Activated CD8-positive, alpha-beta T cell treated with anti-CD3 and anti-CD28 coated beads for 36 hours (primary cell): ENCODE results near the gene LRPPRC. TPM values are rescaled to one million over a fixed set of nuclear protein-coding genes. Genes with fewer than 3 reads are reported as not detected.
A peak's percentile ranks its signal among the peaks of the same experiment; 100 is the strongest.

Experiments used
- ATAC-seq: fragments of 200-7000 bp; cut with Tn5 transposase; one replicate; pipeline ENCODE4 v1.10.0; 2021; ENCODE audit warnings: mild to moderate bottlenecking, moderate library complexity
- CTCF ChIA-PET: fragments of 350-600 bp; sonication (Branson Sonifier 250); formaldehyde crosslinking; loops from one replicate; lab custom pipeline; 2021; ENCODE audit warnings: antibody characterized with exemption; lab: Charles Lee
- POLR2A ChIA-PET: fragments of 350-600 bp; sonication (Branson Sonifier 250); formaldehyde crosslinking; loops from one replicate; lab custom pipeline; 2021; ENCODE audit warnings: antibody characterized with exemption; lab: Charles Lee
- DNase-seq: peaks from one replicate; pipeline ENCODE4 v3.0.0-alpha.2; 2020
- H3K27ac Mint-ChIP-seq: one replicate; pipeline ENCODE4 v1.8.0; 2021; ENCODE audit warnings: mild to moderate bottlenecking, mixed read lengths
- H3K27me3 Mint-ChIP-seq: one replicate; pipeline ENCODE4 v1.8.0; 2021; ENCODE audit warnings: mixed read lengths
- H3K36me3 Mint-ChIP-seq: one replicate; pipeline ENCODE4 v1.8.0; 2021; ENCODE audit warnings: low read depth, mixed read lengths
- H3K4me1 Mint-ChIP-seq: one replicate; pipeline ENCODE4 v1.8.0; 2021; ENCODE audit warnings: low read depth, mixed read lengths
- H3K4me3 Mint-ChIP-seq: one replicate; pipeline ENCODE4 v1.8.0; 2021; ENCODE audit warnings: mild to moderate bottlenecking, moderate library complexity, mixed read lengths
- H3K9me3 Mint-ChIP-seq: one replicate; pipeline ENCODE4 v1.8.0; 2021; ENCODE audit warnings: mixed read lengths
- CTCF ChIP-seq: fragments of 200-600 bp; IDR thresholded peaks from one replicate; pipeline ENCODE4 v1.8.0; 2022; ENCODE audit warnings: antibody characterized with exemption, mild to moderate bottlenecking
- intact Hi-C: fragments of 100-400 bp; cut with micrococcal nuclease; formaldehyde crosslinking; loops from one replicate; pipeline ENCODE4 v1.10.0; 2022
- total RNA-seq, 2 experiments: library from RNA; stranded (reverse); gene quantifications; one replicate each; pipeline ENCODE4 v1.2.3, GENCODE V29; 2021

LRPPRC gene
- total RNA-seq, 2 experiments from 2014 or later, result 207 to 225 TPM

GRCh38 chr2:44004735-44005602, 9.2 kb upstream of the LRPPRC start:
- CTCF ChIA-PET, result no interaction called here
- H3K27ac Mint-ChIP-seq, result peak overlapping the region; percentile 64
- H3K4me3 Mint-ChIP-seq, result no peak overlapping the region
- POLR2A ChIA-PET, result interaction anchor here (1.5 kb wide), 1 partner anchor 9 kb away, joined by 5 read pairs; the partner anchor contains the start of gene LRPPRC
- H3K36me3 Mint-ChIP-seq, result no peaks in the 10 kb centered on the region
- no peaks in the 10 kb centered on the region for H3K27me3 Mint-ChIP-seq
- H3K4me1 Mint-ChIP-seq, result peaks cover 12% of the 10 kb centered on the region
- TF ChIP-seq CTCF, result no peak
- intact Hi-C loops, result no loop called here
- no peak for ATAC-seq
- no peaks in the 10 kb centered on the region for H3K9me3 Mint-ChIP-seq
- no peak for DNase-seq

DNA sequence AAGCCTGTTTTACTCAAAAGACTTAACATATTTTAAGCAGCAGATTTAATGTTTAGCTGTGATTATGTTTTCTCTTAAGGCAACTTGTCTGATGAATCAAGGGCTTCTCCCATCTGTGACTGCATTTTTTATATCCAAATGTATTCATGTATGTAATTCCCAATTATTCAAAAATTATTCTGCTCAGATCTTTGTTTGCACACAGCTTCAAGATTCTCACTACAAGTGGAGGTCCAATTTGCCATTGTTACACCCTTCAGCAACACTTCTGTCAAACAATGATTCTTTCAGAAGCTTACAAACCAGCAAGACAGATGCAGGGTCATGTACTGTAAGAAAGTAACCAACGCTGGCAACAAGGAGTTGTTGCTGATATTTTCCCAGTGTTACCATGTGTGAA, 5.9 kb upstream of the LRPPRC start:
- POLR2A ChIA-PET, result no interaction called here
- no peak for TF ChIP-seq CTCF
- intact Hi-C loops, result no loop called here
- ATAC-seq (no peak), DNase-seq (no peak)
- no peak overlapping the region for H3K27ac Mint-ChIP-seq
- no peaks in the 10 kb centered on the region for H3K36me3 Mint-ChIP-seq
- H3K4me3 Mint-ChIP-seq, result no peak overlapping the region
- H3K27me3 Mint-ChIP-seq, result no peaks in the 10 kb centered on the region
- peaks cover 12% of the 10 kb centered on the region for H3K4me1 Mint-ChIP-seq
- no peaks in the 10 kb centered on the region for H3K9me3 Mint-ChIP-seq
- CTCF ChIA-PET, result interaction anchor here (1.0 kb wide), 1 partner anchor 43 kb away, joined by 3 read pairs; no protein-coding TSS in a partner anchor

GRCh38 chr2:43998263-43998662, 2.5 kb upstream of the LRPPRC start:
- POLR2A ChIA-PET, result no interaction called here
- Mint-ChIP-seq H3K27me3 (no peaks in the 10 kb centered on the region), H3K36me3 (peaks cover 23% of the 10 kb centered on the region), H3K4me3 (no peak overlapping the region), H3K4me1 (peaks cover 16% of the 10 kb centered on the region), H3K27ac (no peak overlapping the region), H3K9me3 (no peaks in the 10 kb centered on the region)
- TF ChIP-seq CTCF, result no peak
- DNase-seq, result no peak
- ATAC-seq, result no peak
- intact Hi-C loops, result no loop called here
- CTCF ChIA-PET, result no interaction called here

DNA sequence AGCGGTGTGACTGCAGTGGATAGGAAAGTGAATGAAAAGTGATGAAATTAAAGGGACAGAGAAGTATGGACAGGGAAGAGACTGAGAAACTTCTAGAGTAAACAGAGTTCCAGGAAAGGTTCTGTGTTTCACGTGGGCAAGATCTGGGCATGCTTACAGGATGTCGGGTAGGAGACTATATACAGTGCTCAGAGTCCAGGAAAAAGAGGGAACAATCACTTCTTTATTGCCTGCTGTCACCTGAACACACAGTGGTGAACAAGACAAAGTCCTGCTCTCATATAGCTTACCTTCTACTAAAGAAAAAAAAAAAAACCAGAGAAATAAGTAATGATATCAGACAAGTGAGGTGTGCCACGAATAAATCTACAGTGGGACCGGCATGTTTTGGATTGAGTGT, 2.4 kb downstream of the LRPPRC start:
- intact Hi-C loops, result no loop called here
- H3K36me3 Mint-ChIP-seq, result peaks cover 59% of the 10 kb centered on the region
- H3K27me3 Mint-ChIP-seq, result no peaks in the 10 kb centered on the region
- H3K9me3 Mint-ChIP-seq, result no peaks in the 10 kb centered on the region
- peaks cover 45% of the 10 kb centered on the region for H3K4me1 Mint-ChIP-seq
- TF ChIP-seq CTCF, result no peak
- ChIA-PET CTCF (no interaction called here), POLR2A (interaction anchor here (1.3 to 1.6 kb wide), 2 partner anchors 19 to 368 kb away, joined by 3 to 4 read pairs; partner anchors contain the start of genes CAMKMT and PREPL)
- DNase-seq (no peak), ATAC-seq (no peak)
- peak overlapping the region; percentile 55 for H3K27ac Mint-ChIP-seq
- H3K4me3 Mint-ChIP-seq, result peak overlapping the region; percentile 90

- TF ChIP-seq CTCF, result no peak
- H3K27me3 Mint-ChIP-seq, result no peaks in the 10 kb centered on the region
- POLR2A ChIA-PET, result no interaction called here
- intact Hi-C loops, result no loop called here
- H3K9me3 Mint-ChIP-seq, result no peaks in the 10 kb centered on the region
- H3K4me3 Mint-ChIP-seq, result no peak overlapping the region
- peaks cover 67% of the 10 kb centered on the region for H3K36me3 Mint-ChIP-seq
- ATAC-seq (no peak), DNase-seq (no peak)
- peaks cover 60% of the 10 kb centered on the region for H3K4me1 Mint-ChIP-seq
- no peak overlapping the region for H3K27ac Mint-ChIP-seq
- CTCF ChIA-PET, result no interaction called here
Measured at GRCh38 chr2:43989545-43989944, 6.2 kb downstream of the LRPPRC start.
